Spleen (tissue), 7 donors: ENCODE measurements around the gene FBXL17.

Experiments used
- CTCF ChIP-seq, 11 experiments: fragments of 200-600 bp in 7 of 11; fragments of 450-650 bp in 4 of 11; sonication (generic) in 4 of 11; IDR thresholded peaks in 8 of 11; conservative IDR thresholded peaks in 3 of 11; 1 replicate in 7 of 11; 2 replicates in 4 of 11; pipeline versions ENCODE4 v1.4.0 to v1.8.0; 2016 to 2021; ENCODE audit warnings: antibody characterized with exemption in 11 of 11, inconsistent platforms in 4 of 11, mild to moderate bottlenecking in 1 of 11
- POLR2A ChIP-seq, 3 donors: fragments of 450-650 bp; IDR thresholded peaks; one replicate each; pipeline ENCODE4 v1.5.1; 2017; ENCODE audit warnings: antibody characterized with exemption in 3 of 3, mild to moderate bottlenecking in 1 of 3
- POLR2AphosphoS5 ChIP-seq, 3 donors: sonication (generic); formaldehyde crosslinking; IDR thresholded peaks; one replicate each; pipeline ENCODE4 v1.5.1; 2017; ENCODE audit warnings: antibody characterized with exemption in 3 of 3
- donor health status: DM: no; HTN: no; CAD: no; lungs with moderate emphysema.
- donor health status: DM: no; HTN: no; CAD: no.
- donor health status: DM: no; HTN: no; CAD: no.

- TF ChIP-seq CTCF (IDR thresholded peaks at IDR 0.05 in 8 of 11, conservative IDR thresholded peaks at IDR 0.05 in 3 of 11), result no peak
- TF ChIP-seq POLR2AphosphoS5 (IDR thresholded peaks at IDR 0.05), result no peak
- no peak for TF ChIP-seq POLR2A (IDR thresholded peaks at IDR 0.05)
Measured at GRCh38 chr5:107954254-107954653, 427.6 kb downstream of the FBXL17 start.
